Hippocampal formation (tissue), 2 donors: Measurements from ENCODE around the gene HAPLN2.
"Not testable (repeated sequence)": the region's sequence is repeated elsewhere in the genome, so short reads cannot be mapped to it uniquely, and the experiment has no call there.

Source experiments
- DNase-seq, 2 donors: peaks; one replicate each; lab custom pipeline; 2025; lab: John Stamatoyannopoulos, UW

HAPLN2 gene

GRCh38 chr1:156592158-156592909 is 26.9 kb upstream of the HAPLN2 start:
- DNase-seq: no peak

GRCh38 chr1:156592910-156593660 is 26.1 kb upstream of the HAPLN2 start:
- no peak for DNase-seq

GRCh38 chr1:156593661-156593989 is 25.6 kb upstream of the HAPLN2 start:
- DNase-seq: no peak

GRCh38 chr1:156594190-156594589 is 25.0 kb upstream of the HAPLN2 start:
- DNase-seq: no peak

- no peak for DNase-seq
These were observed 24.2 kb upstream of the HAPLN2 start for GRCh38 chr1:156595016-156595415.

GRCh38 chr1:156596426-156596825 is 22.8 kb upstream of the HAPLN2 start:
- no peak for DNase-seq

GRCh38 chr1:156598125-156598524 is 21.1 kb upstream of the HAPLN2 start:
- DNase-seq: no peak

- DNase-seq: no peak
These were observed 20.3 kb upstream of the HAPLN2 start for GRCh38 chr1:156598731-156599432.

GRCh38 chr1:156599811-156600210 is 19.4 kb upstream of the HAPLN2 start:
- DNase-seq: no peak

- DNase-seq: no peak
These were observed 18.5 kb upstream of the HAPLN2 start for GRCh38 chr1:156600733-156601121.

- peak; percentile 77 to 88 for DNase-seq
These were observed 17.9 kb upstream of the HAPLN2 start, which contains the start of gene GPATCH4 for GRCh38 chr1:156601122-156601830. Gene GPATCH4, minus strand, starts transcription at chr1:156601479.

- no peak for DNase-seq
These were observed 17.3 kb upstream of the HAPLN2 start for GRCh38 chr1:156601892-156602291.

GRCh38 chr1:156602557-156602993 is 16.6 kb upstream of the HAPLN2 start:
- DNase-seq: no peak

- DNase-seq: not testable (repeated sequence)
These were observed 11.9 kb upstream of the HAPLN2 start for GRCh38 chr1:156607344-156607743.

GRCh38 chr1:156608036-156608674 is 11.1 kb upstream of the HAPLN2 start:
- peak; percentile 64 to 81 for DNase-seq

GRCh38 chr1:156608981-156609380 is 10.2 kb upstream of the HAPLN2 start:
- DNase-seq: no peak

GRCh38 chr1:156610072-156610471 is 9.1 kb upstream of the HAPLN2 start:
- DNase-seq: not testable (repeated sequence)

GRCh38 chr1:156612666-156613065 is 6.5 kb upstream of the HAPLN2 start:
- no peak for DNase-seq

- no peak for DNase-seq
These were observed 3.3 kb upstream of the HAPLN2 start for GRCh38 chr1:156615946-156616345.

GRCh38 chr1:156616463-156616862 is 2.8 kb upstream of the HAPLN2 start:
- DNase-seq: peak; percentile 73 to 84

GRCh38 chr1:156619582-156619955 is 354 bp downstream of the HAPLN2 start:
- no peak for DNase-seq
